ENCODE results near the gene MPV17L2. TPM values are rescaled to one million over a fixed set of nuclear protein-coding genes. Genes with fewer than 3 reads are reported as not detected.

The MPV17L2 gene
- total RNA-seq, 3 donors from 2014 or later, result 6.7 to 12.4 (median 12.0) TPM

DNA sequence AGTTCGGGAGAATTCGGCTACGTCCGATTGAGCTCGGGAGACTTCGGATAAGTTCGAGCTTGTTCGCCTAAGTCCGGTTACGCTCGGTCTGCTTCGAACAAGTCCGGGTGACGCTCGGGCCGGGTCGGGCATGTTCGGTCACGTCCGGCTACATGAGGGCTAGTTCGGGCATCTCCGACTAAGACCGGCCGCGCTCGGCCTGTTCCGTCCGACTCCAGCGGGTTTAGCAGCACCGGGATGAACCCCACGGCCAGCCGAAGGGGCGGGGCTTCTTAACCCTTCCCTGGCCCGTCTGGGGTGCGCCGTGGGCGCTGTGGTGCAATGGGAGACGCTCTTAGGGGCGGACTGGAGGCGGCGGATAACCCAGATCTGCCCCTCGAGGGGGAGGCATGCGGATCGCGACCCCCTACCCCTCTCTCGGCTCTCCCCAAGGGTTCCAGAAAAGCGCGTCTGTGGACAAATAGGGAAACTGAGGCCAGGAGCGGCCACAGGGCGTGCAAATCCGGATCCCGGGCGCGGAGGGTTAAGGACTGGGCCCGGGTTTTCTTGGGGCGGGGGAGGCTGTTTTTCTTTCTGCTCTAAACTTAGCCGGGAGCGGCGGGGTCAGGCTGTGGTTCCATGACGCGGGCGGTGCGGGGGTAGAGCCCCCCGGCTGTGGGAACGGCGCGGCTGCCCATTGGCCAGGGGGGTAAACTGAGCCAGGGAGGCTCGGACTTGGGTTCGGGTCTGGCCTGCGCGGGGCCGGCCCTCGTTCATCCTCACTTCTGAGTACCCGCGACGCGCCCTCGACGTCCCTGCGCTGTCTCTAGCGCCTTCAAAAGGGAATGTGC, 31.7 kb downstream of the MPV17L2 start:
- intact Hi-C loops (cut with DNase I, micrococcal nuclease), result no loop called here
- TF ChIP-seq, protein P1, sequence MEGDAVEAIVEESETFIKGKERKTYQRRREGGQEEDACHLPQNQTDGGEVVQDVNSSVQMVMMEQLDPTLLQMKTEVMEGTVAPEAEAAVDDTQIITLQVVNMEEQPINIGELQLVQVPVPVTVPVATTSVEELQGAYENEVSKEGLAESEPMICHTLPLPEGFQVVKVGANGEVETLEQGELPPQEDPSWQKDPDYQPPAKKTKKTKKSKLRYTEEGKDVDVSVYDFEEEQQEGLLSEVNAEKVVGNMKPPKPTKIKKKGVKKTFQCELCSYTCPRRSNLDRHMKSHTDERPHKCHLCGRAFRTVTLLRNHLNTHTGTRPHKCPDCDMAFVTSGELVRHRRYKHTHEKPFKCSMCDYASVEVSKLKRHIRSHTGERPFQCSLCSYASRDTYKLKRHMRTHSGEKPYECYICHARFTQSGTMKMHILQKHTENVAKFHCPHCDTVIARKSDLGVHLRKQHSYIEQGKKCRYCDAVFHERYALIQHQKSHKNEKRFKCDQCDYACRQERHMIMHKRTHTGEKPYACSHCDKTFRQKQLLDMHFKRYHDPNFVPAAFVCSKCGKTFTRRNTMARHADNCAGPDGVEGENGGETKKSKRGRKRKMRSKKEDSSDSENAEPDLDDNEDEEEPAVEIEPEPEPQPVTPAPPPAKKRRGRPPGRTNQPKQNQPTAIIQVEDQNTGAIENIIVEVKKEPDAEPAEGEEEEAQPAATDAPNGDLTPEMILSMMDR (IDR thresholded peaks at IDR 0.05), result no peak
- H3K9me3 ChIP-seq, result no peaks in the 10 kb centered on the region

DNA sequence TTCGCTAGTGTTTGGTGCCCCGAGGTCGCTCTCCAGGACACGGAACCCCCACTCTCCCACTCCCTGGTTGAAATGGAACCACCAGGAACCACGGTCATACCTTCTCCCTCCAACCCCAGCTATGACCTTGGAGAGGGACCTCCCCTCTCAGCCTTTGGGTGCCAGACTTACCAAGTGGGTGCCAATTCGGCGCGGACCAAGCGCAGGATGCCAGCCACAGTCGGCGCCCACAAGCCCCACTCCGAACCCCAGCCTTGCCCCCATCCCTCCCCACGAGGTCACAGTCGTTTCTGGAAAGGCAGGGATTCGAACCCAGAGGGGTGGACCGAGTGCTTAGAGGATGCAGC, 32.3 kb downstream of the MPV17L2 start:
- ATAC-seq (no peak), DNase-seq (no peak)
- Histone ChIP-seq H3K4me3 (no peak overlapping the region), H3K36me3 (ENCODE audit: low read depth) (peaks cover 3% of the 10 kb centered on the region), H3K4me1 (ENCODE audit: low read depth) (peaks cover 15% of the 10 kb centered on the region), H3K9me3 (no peaks in the 10 kb centered on the region)
- intact Hi-C loops (cut with DNase I, micrococcal nuclease), result no loop called here
- TF ChIP-seq, protein P1 (IDR thresholded peaks at IDR 0.05), result no peak

More for the DNA sequence above, 31.7 kb downstream of the MPV17L2 start:
- Histone ChIP-seq H3K36me3 (ENCODE audit: low read depth) (peaks cover 3% of the 10 kb centered on the region), H3K4me1 (ENCODE audit: low read depth) (peaks cover 15% of the 10 kb centered on the region), H3K4me3 (no peak overlapping the region)
- ATAC-seq (peak; percentile 99), DNase-seq (peak; percentile 97 to 99 (median 98))

DNA sequence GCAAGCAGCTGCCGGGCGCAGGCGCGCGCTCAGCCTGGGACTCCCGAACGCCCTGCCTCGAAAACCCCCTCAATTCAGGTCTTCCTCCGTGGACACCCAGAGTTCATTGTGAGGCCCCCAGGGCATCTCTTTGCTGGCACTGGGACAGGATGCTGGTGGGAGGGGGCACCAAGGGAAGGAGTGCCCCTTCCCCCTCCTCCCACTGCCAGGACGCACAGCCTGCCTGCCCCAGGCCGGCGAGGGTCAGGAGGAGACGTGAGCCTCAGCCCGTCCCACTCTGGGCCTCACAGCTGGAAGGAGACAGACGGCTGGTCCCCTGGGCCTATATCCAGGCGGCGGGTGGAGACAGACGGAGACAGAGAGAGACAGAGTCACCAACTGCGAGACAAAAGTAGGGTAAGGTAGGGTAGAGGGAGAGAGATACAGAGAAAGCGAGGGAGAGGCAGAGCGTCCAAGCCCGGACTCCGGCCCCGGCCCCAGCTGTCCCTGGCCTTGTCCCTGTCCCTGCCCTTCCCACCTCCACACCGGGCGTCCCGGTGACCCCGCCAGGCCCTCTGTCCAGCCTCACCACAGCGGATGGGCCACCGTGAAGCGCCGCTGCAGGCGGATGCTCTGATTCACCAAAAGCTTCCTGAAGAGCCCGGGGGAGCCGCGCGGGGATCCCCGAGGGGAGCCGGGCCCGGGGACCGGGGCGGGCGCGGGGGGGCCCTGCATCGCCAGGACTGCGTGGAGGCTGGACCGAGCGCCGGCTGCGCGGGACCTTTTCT, 32.9 kb downstream of the MPV17L2 start, which contains the start of gene PDE4C:
Gene PDE4C, minus strand, starts transcription at position 737 of the 767 bp plus-strand sequence. Its CDS starts 23 bp downstream, at position 714.
- TF ChIP-seq, protein P1 (IDR thresholded peaks at IDR 0.05), result no peak
- Histone ChIP-seq H3K4me3 (no peak within 1 kb of the TSS), H3K9me3 (no peaks in the 10 kb centered on the region), H3K4me1 (ENCODE audit: low read depth) (peaks cover 15% of the 10 kb centered on the region), H3K36me3 (ENCODE audit: low read depth) (peaks cover 3% of the 10 kb centered on the region)
- DNase-seq (no peak), ATAC-seq (no peak)
- intact Hi-C loops (cut with DNase I, micrococcal nuclease), result no loop called here

DNA sequence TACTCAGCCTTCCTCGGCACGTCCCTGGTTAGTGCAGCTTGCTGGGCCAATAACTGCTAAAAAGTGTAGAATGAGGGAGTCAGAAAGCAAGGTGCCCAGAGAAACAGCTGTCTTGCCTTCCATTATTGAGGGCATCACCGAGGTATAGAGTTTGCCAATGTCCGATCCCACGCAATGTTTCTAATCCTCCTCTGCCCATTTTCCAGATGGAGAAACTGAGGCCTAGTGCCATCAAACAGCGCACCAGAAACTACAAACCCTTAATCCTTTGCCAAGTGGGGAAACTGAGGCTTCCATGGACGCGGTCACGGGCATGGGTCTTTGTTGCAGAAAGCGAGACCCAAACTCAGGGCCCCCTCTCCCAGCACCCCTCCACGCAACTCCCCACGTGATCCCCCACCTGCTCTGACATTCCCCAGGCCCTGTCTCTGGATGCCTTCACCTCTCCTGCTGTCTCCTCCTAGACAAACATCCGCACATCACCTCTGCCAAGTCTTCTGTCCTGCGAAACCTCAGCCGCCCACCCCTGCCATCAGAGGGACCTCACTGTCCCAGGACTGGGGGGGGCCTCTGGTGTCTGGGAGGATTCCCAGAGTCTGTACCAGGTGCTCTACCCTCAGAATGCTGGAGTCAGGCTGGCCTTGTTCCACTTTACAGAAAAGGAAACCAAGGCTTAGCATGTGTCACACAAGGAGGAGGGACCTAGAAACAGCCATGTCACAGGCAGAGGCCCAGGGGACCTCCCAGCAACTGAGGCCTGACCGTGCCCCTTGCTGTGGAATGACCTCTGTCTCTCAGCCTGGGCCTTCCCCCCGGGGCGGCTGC, 34.1 kb downstream of the MPV17L2 start:
- DNase-seq, result no peak
- Histone ChIP-seq H3K4me3 (no peak overlapping the region), H3K9me3 (no peaks in the 10 kb centered on the region), H3K4me1 (ENCODE audit: low read depth) (peaks cover 15% of the 10 kb centered on the region), H3K36me3 (ENCODE audit: low read depth) (peaks cover 3% of the 10 kb centered on the region)
- no peak for ATAC-seq
- TF ChIP-seq, protein P1 (IDR thresholded peaks at IDR 0.05), result no peak
- intact Hi-C loops (cut with DNase I, micrococcal nuclease), result no loop called here

DNA sequence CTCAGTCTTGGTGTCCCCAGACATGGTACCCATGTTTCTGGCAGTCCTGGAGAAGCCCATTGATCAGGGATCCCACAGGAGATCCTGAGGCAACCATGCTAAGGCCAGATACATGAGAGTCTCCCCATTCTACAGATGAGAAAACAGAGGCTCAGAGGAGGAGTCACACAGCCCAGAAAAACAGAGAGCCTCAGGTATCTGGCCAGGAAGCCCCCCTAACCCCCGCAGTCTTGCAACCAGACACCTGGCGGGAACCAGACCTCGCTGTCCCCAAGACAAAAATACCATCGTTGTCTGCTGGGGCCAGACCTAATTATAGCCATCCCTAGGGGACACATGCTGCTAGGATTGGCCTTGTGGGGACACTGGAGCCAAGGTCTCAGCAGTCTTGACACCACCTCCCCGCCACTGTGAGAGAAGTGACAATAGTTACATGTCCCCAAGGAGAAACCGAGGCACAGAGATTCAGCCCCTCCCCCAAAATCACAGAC, 34.8 kb downstream of the MPV17L2 start:
- no peak for ATAC-seq
- peaks cover 3% of the 10 kb centered on the region for H3K36me3 ChIP-seq (ENCODE audit: low read depth)
- H3K4me1 ChIP-seq (ENCODE audit: low read depth), result peaks cover 15% of the 10 kb centered on the region

More for the DNA sequence above, 34.8 kb downstream of the MPV17L2 start:
- TF ChIP-seq, protein P1 (IDR thresholded peaks at IDR 0.05), result no peak
- intact Hi-C loops (cut with DNase I, micrococcal nuclease), result no loop called here
- DNase-seq, result no peak
- no peaks in the 10 kb centered on the region for H3K9me3 ChIP-seq
- no peak overlapping the region for H3K4me3 ChIP-seq

Data from mucosa of descending colon (tissue), 3 donors.